Measurements from ENCODE around the gene RHBDF1.

Gene RHBDF1

GRCh38 chr16:74051-74746 is 1.8 kb upstream of the RHBDF1 start:
- DNase-seq: no peak

- no peak for DNase-seq
Observed at GRCh38 chr16:71540-72401, 660 bp downstream of the RHBDF1 start.

- no peak for DNase-seq
Observed at GRCh38 chr16:71210-71539, 1.3 kb downstream of the RHBDF1 start.

- no peak for DNase-seq
Observed at GRCh38 chr16:69181-69580, 3.2 kb downstream of the RHBDF1 start.

GRCh38 chr16:67884-68789 is 4.3 kb downstream of the RHBDF1 start:
- DNase-seq: no peak

GRCh38 chr16:67183-67791 is 5.1 kb downstream of the RHBDF1 start:
- no peak for DNase-seq

- no peak for DNase-seq
Observed at GRCh38 chr16:66309-67182, 5.9 kb downstream of the RHBDF1 start.

GRCh38 chr16:65745-66144 is 6.7 kb downstream of the RHBDF1 start:
- DNase-seq: peak; percentile 87

- no peak for DNase-seq
Observed at GRCh38 chr16:64914-65255, 7.5 kb downstream of the RHBDF1 start.

GRCh38 chr16:63998-64913 is 8.2 kb downstream of the RHBDF1 start:
- no peak for DNase-seq

- no peak for DNase-seq
Observed at GRCh38 chr16:63466-63865, 9.0 kb downstream of the RHBDF1 start.

GRCh38 chr16:62968-63391 is 9.5 kb downstream of the RHBDF1 start:
- no peak for DNase-seq

- DNase-seq: no peak
Observed at GRCh38 chr16:62283-62967, 10.0 kb downstream of the RHBDF1 start.

GRCh38 chr16:61879-62281 is 10.6 kb downstream of the RHBDF1 start:
- DNase-seq: no peak

- DNase-seq: no peak
Observed at GRCh38 chr16:60929-61878, 11.2 kb downstream of the RHBDF1 start.

- no peak for DNase-seq
Observed at GRCh38 chr16:60166-60565, 12.3 kb downstream of the RHBDF1 start.

GRCh38 chr16:59440-60059 is 12.9 kb downstream of the RHBDF1 start:
- no peak for DNase-seq

Data from CD4-positive, alpha-beta T cell treated with Interleukin-6 for 4 hours (primary cell).